CD4-positive, alpha-beta T cell treated with Interleukin-17A for 4 hours (primary cell): ENCODE measurements around the gene CPLX1.
"Not testable (repeated sequence)": the region's sequence is repeated elsewhere in the genome, so short reads cannot be mapped to it uniquely, and the experiment has no call there.

Experiments used
- DNase-seq: peaks from one replicate; pipeline ENCODE4 v3.0.0-alpha.2; 2020; ENCODE audit warnings: mixed read lengths

Gene CPLX1

DNA sequence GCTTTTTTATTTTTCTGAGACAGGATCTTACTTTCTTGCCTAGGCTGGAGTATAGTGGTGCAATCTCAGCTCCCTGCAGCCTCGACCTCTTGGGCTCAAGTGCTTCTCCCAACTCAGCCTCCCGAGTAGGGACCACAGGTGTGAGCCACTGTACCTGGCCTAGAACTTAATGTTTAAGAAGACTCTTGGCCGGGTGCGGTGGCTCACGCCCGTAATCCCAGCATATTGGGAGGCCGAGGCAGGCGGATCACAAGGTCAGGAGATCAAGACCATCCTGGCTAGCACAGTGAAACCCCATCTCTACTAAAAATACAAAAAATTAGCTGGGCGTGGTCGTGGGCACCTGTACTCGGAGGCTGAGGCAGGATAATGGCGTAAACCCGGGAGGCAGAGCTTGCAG, 72.7 kb downstream of the CPLX1 start:
- DNase-seq, result not testable (repeated sequence)

DNA sequence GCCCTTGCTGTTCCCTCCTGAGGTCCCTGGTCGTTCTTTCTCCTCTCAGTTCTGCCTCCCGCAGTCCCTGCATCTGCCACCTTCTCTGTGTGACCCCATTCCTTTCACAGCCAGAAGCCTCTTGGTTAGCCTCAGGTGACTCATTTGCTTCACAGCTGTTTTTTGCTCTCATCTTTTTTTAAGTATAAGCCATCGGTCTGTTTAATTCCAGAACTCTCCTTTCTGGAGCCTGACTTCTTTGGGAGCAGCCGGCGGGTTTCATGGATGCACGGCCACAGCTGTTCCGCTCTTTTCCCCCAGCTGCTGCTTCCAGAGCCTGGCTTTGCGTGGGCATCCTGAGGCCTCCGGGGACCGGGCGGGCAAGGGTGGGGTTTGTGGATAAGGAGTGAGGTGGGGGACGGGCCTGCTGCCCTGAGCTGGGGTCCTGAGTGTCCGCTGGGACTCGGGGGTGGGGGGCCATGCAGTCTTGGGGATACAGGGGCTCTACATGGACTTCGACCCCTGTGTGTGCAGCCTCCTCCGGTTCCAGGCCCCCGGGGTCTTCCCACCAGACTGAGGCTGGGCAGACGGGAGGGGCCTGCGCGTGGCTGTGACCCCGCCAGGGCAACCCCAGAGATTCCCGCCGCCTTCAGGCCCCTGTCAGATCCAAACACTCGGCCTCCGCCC, 73.6 kb downstream of the CPLX1 start:
- DNase-seq, result no peak

- DNase-seq, result no peak
Measured at GRCh38 chr4:751676-752075, 74.3 kb downstream of the CPLX1 start.

- no peak for DNase-seq
Measured at GRCh38 chr4:749698-750666, 75.9 kb downstream of the CPLX1 start.

- no peak for DNase-seq
Measured at GRCh38 chr4:748461-748860, 77.5 kb downstream of the CPLX1 start.

GRCh38 chr4:747546-748170, 78.3 kb downstream of the CPLX1 start:
- no peak for DNase-seq

DNA sequence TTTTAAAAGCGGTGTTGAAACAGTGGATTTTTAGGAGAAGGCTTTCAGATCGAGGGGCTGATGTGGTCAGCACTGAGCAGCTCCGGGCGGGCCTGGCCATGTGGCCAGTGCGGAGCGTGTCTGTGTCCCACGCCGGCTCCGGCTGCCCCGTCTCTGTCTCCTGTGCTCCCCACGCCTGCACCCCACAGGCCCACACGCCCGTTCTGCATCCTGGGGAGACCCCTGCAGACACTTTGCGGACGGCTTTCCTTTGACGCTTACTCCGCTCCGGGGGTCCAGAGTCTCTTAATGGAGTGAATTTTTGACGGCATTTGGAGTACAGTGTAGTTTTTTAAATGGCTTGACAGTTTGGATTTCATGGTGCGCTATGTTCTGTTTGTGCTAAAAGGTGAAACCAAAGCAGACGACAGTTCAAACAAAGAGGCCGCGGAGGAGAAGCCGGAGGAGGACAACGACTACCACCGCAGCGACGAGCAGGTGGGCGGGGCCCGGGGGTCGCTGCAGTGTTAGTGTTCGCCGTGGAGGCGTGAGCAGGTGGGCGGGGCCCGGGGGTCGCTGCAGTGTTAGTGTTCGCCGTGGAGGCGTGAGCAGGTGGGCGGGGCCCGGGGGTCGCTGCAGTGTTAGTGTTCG, 81.6 kb downstream of the CPLX1 start:
- no peak for DNase-seq

GRCh38 chr4:743463-744211, 82.3 kb downstream of the CPLX1 start:
- no peak for DNase-seq

DNA sequence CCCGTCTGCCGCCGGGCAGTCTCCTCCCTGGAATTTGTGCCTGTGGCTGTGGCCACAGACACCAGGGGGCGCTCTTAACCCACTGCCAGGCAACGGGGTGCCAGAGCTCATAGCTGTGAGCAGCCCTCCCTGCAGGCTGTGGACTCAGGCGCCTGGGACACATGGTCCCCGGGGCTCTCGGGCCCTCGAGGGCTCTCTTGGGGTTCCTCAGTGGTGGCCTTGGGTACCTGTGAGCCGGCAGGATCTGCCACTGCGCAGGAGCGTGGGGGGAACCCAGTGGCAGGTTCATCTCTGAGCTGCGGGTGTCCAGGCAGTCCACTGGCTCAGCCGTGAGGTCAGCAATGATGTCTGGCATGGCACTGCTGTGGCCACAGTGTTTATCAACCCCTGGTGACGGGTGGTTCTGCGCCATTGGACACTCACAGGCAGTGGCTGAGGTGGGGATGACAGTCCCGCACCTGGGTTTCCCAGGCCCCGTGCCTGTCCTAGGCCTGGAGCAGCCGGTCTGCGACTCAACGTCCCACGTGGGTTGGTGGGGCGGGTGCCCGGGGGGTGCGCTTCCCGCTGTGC, 83.1 kb downstream of the CPLX1 start:
- peak; percentile 85 for DNase-seq

DNA sequence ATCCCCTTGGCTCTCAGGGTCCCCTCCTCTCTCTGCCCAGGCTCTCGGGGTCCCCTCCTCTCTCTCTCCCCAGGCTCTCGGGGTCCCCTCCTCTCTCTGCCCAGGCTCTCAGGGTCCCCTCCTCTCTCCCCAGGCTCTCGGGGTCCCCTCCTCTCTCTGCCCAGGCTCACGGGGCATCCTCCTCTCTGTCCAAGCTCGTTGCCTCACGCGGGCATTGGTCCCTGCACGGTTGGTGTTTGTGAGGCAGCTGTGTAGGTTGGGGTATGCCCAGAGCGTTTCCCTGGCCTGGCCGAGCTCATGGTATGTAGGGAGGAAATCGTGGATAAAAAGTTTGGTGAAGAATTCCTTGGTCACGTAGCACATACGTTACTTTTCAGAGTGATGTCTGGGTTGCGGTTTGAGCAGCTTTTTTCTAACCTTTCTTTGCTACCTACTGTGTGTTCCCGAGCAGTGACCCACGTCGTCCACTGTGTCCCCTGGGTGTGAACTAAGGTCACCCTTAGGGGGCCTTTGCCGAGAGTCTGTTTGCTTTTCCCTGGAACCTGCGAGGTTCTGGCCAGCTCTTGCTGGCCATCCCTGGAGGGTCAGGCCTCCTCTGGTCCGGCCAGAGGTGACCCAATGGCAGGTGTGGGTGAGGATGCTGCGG, 83.7 kb downstream of the CPLX1 start:
- DNase-seq, result no peak

GRCh38 chr4:740656-741282, 85.2 kb downstream of the CPLX1 start:
- no peak for DNase-seq

- DNase-seq, result no peak
Measured at GRCh38 chr4:740011-740410, 85.9 kb downstream of the CPLX1 start.

DNA sequence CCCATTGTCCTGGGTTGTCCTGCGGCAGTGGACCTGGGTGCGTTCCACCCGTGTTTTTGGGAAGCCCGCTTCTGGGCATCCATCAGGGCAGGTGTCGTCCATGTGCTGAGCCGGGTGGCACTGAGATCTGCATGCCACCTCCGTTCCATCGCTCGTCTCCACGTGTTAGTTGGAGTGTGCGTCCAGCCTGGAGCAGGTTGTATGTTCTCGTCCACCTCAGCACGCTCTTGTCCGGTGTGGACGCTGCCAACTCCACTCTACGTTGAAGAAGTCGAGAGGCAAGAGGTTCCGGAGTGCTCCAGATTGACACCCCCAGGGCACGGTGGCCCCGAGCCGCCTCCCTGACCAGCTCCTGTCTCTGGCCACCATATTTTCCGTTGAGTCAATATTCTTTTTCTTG, 86.4 kb downstream of the CPLX1 start:
- DNase-seq, result no peak

DNA sequence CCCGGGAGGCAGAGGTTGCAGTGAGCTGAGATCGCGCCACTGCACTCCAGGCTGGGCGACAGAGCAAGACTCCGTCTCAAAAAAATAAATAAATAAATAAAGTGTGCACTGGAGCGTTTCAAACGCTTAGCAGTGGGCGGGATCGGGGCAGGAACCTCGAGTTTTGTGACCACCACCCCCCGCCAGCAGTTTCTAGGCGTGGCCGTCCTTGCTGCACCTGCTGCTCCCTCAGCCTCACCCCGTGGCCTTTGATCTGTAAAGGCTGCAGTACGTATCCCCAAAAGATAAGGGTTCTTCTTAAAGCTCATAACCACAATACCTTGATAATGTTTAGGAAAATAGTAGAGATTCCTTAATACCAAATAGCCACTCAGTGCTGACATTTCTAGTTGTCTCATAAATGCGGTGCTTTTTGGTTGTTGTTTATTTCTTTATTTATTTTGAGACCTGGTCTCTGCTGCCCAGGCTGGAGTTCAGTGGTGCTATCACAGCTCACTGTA, 87.1 kb downstream of the CPLX1 start:
- no peak for DNase-seq

GRCh38 chr4:736561-736960, 89.4 kb downstream of the CPLX1 start:
- not testable (repeated sequence) for DNase-seq

GRCh38 chr4:735583-735982, 90.3 kb downstream of the CPLX1 start:
- DNase-seq, result no peak
